ENCODE results near the gene CAPZB.

The CAPZB gene

DNA sequence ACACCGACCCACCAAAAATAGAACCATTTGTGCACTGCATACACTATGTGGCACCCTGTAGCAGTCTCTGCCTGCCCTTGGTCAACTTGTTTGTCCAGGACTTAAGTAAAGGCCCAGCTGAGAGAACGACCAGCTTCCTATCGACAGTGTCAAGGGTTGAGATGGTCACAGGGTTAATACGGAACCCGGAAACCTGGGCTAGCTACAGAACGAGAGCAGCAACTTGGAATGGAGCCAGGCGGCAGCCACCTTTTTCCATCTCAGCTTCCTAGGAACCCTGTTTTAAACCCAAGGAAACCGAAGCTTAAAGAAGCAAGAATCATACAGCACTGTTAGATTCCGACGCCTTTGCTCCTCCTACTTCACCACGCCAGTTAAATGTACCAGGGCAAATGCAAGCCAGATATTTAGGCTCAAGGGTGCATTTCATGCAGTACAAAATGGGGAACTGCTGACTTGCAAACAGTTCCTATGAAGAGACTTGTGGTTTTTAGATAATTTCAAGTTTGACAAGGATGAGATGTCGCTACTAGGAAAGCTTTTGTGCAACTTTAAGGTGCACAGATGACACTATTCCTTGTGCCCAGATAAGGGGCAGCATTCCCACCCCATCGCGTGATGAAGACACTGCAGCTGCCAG lies 137.7 kb downstream of the CAPZB start:
- H3K4me3 ChIP-seq (ENCODE audit: low read depth, low read length) = no peak overlapping the region
- no peak for DNase-seq
- H3K36me3 ChIP-seq = peaks cover 19% of the 10 kb centered on the region
- no peak overlapping the region for H3K27ac ChIP-seq
- TF ChIP-seq, protein P1, sequence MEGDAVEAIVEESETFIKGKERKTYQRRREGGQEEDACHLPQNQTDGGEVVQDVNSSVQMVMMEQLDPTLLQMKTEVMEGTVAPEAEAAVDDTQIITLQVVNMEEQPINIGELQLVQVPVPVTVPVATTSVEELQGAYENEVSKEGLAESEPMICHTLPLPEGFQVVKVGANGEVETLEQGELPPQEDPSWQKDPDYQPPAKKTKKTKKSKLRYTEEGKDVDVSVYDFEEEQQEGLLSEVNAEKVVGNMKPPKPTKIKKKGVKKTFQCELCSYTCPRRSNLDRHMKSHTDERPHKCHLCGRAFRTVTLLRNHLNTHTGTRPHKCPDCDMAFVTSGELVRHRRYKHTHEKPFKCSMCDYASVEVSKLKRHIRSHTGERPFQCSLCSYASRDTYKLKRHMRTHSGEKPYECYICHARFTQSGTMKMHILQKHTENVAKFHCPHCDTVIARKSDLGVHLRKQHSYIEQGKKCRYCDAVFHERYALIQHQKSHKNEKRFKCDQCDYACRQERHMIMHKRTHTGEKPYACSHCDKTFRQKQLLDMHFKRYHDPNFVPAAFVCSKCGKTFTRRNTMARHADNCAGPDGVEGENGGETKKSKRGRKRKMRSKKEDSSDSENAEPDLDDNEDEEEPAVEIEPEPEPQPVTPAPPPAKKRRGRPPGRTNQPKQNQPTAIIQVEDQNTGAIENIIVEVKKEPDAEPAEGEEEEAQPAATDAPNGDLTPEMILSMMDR (IDR thresholded peaks at IDR 0.05; ENCODE audit: low read depth, low read length) = no peak
- no peaks in the 10 kb centered on the region for H3K9me3 ChIP-seq (ENCODE audit: severe bottlenecking)
- no peaks in the 10 kb centered on the region for H3K27me3 ChIP-seq (ENCODE audit: insufficient read depth, low read depth, severe bottlenecking)

DNA sequence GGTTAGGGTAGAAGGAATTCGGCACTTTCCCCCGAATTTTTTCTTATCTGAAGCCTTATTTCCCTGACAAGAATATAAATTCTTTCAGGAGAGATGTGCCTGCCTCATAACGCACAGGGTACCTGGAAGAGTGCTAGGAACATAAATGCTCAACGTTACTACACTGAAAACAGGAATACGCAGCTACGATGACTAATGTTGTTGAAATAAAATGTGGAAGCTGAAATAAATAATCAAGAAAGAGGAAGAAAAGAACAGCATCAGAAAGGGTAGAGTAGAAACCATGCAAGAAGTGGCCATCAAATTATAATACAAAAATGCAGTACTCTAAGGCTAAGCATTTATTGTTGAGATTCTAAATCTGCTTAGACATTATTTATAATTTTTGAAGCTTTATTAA lies 139.3 kb downstream of the CAPZB start:
- Histone ChIP-seq H3K36me3 (peaks cover 18% of the 10 kb centered on the region), H3K27me3 (ENCODE audit: insufficient read depth, low read depth, severe bottlenecking) (no peaks in the 10 kb centered on the region), H3K27ac (no peak overlapping the region), H3K9me3 (ENCODE audit: severe bottlenecking) (no peaks in the 10 kb centered on the region), H3K4me3 (ENCODE audit: low read depth, low read length) (no peak overlapping the region)
- DNase-seq = no peak
- TF ChIP-seq, protein P1 (IDR thresholded peaks at IDR 0.05; ENCODE audit: low read depth, low read length) = no peak

DNA sequence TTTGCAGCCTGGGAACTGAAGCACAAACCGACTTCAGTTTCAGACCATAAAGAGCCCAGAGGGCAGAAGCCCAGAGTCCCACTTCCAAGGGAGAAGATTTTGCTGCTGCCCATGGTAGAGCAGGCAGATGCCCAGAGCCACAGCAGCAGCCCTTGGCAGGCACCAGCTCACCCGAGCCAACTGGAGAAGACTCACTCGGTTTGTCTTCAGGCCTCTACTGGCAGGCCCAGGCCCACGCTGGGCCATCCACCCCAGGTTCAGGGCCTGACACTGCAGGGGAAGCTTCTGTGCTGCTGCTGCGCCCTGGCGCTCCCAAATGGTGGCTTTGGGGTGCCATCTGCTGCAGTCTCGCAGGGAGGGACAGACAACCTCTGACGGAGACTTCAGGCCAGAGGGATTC lies 139.9 kb downstream of the CAPZB start:
- Histone ChIP-seq H3K36me3 (peaks cover 24% of the 10 kb centered on the region), H3K27me3 (ENCODE audit: insufficient read depth, low read depth, severe bottlenecking) (no peaks in the 10 kb centered on the region), H3K4me3 (ENCODE audit: low read depth, low read length) (no peak overlapping the region), H3K27ac (no peak overlapping the region; the same call in 1 of the 2 replicates), H3K9me3 (ENCODE audit: severe bottlenecking) (no peaks in the 10 kb centered on the region)
- TF ChIP-seq, protein P1 (IDR thresholded peaks at IDR 0.05; ENCODE audit: low read depth, low read length) = no peak
- DNase-seq = no peak

- Histone ChIP-seq H3K27ac (peak overlapping the region; percentile 31), H3K4me3 (ENCODE audit: low read depth, low read length) (no peak overlapping the region), H3K27me3 (ENCODE audit: insufficient read depth, low read depth, severe bottlenecking) (no peaks in the 10 kb centered on the region), H3K36me3 (peaks cover 25% of the 10 kb centered on the region), H3K9me3 (ENCODE audit: severe bottlenecking) (no peaks in the 10 kb centered on the region)
- TF ChIP-seq, protein P1 (IDR thresholded peaks at IDR 0.05; ENCODE audit: low read depth, low read length) = no peak
- DNase-seq = no peak
Measured at GRCh38 chr1:19344831-19345230, 140.5 kb downstream of the CAPZB start.

- H3K9me3 ChIP-seq (ENCODE audit: severe bottlenecking) = no peaks in the 10 kb centered on the region
- DNase-seq = peak; percentile 79
Measured at GRCh38 chr1:19344372-19344810, 140.9 kb downstream of the CAPZB start.

More at GRCh38 chr1:19344372-19344810, 140.9 kb downstream of the CAPZB start:
- H3K27ac ChIP-seq = peak overlapping the region; percentile 31
- H3K27me3 ChIP-seq (ENCODE audit: insufficient read depth, low read depth, severe bottlenecking) = no peaks in the 10 kb centered on the region
- TF ChIP-seq, protein P1 (IDR thresholded peaks at IDR 0.05; ENCODE audit: low read depth, low read length) = peak; percentile 97
- H3K4me3 ChIP-seq (ENCODE audit: low read depth, low read length) = no peak overlapping the region
- H3K36me3 ChIP-seq = peaks cover 23% of the 10 kb centered on the region

All from WERI-Rb-1 (cell line).